Activated CD8-positive, alpha-beta memory T cell treated with anti-CD3 and anti-CD28 coated beads, Interleukin-2, amount 50 U/mL, for 4 hours (primary cell): ENCODE measurements around the gene PIGV.
"Not testable (repeated sequence)": the region's sequence is repeated elsewhere in the genome, so short reads cannot be mapped to it uniquely, and the experiment has no call there.

ENCODE experiments used
- DNase-seq: peaks from one replicate; pipeline ENCODE4 v3.0.0-alpha.2; 2020

The PIGV gene

GRCh38 chr1:26837665-26838064, 49.9 kb downstream of the PIGV start:
- DNase-seq = not testable (repeated sequence)

DNA sequence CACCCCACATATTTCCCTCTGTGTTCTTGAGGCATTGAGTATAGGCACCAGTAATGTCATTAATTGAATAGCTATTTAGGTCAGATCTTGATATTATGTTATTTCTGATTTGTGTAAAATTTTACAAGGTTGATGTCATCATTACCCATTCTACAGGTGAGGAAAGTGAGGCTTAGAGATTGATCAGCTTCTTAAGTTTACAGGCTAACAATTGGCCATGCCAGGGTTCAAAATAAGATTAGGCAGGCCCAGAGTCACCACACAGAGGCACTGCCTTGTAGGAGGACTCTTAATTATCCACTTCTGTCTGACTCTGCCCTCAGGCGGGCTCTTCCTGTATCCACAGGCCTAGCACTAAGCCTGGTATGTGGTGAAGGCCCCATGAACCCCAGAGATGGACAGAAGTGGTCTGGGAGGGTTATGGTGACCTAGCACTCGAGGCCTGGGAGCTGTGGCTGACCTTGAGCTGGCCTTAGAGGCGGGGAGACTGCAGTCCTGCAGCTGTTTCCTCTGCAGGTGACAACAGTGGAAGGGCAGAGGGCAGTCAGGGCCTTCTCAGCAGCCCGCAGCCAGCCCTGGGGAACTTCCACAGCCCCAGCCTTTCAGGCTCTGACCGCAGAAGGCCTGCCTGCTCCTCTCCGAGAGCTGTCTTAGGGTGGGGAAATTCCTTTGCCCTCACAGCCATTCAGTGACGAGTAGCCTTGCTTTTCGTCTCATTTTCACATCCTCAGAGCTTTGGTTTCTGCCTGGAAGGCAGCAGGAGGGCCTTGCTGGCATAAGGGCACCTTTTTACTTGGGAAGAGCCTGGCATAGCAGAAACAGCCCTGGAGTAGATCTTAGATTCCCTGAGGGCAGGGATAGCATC, 51.0 kb downstream of the PIGV start:
- peak; percentile 33 for DNase-seq

- no peak for DNase-seq
Measured at GRCh38 chr1:26839339-26839722, 51.6 kb downstream of the PIGV start.

DNA sequence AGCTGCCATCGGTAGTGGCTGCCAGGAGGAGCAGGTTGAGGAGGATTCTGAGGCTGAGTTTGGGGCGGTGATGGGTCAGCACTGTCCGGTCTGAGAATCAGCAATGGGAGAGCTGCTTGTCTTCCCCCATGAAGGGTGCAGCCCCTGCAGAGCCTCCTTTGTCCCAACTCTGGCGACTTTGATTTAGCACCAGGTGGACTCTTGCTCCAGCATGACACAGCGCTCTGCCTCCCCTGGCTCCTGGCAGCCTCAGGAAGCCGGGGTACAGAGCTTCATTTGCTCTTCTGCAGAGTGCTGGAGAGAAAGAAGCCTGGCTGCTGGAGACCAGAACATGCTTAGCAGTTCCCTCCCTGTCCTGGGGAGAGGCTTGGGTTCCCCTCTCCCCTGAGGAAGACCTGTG, 52.0 kb downstream of the PIGV start:
- DNase-seq = no peak

DNA sequence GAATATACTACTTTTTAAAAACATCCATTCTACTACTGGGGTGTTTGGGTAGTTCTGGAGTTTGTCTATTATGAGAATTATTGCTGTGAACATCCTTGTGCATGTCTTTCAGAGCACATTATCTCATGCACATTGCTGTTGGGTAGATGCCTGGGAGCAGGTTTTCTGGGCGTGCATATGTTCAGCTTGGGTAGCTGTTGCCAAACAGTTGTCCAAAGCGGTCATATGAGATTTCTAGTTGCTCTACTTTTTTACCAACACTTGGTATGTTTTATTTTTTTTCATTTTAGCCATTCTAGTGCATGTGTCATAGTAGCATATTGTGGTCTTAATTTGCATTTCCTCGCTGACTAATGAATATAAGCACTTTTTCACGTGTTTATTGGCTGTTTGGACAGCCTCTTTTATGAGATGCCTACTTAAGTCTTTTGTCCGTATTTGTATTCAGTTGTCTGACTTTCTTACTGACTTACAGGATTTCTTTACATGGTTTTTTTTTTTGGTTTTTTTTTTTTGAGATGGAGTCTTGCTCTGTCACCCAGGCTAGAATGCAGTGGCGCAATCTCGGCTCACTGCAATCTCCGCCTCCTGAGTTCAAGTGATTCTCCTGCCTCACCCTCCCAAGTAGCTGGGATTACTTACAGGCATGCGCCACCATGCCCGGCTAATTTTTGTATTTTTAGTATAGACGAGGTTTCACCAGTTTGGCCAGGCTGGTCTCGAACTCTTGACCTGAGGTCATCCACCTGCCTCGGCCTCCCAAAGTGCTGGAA, 56.9 kb downstream of the PIGV start:
- DNase-seq = no peak

DNA sequence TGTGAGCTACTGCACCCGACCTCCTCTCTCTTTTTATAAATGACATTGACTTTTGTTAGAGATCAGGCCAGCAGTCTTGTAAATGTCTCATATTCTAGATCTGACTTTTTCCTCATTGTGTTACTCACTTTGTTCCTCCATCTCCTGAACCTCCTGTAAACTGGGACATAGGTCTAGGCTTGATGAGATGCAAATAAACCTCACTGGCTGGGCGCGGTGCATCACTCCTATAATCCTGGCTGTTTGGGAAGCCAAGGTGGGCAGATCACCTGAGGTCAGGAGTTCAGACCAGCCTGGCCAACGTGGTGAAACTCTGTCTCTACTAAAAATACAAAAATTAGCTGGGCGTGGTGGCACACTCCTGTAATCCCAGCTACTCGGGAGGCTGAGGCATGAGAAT, 60.1 kb downstream of the PIGV start:
- DNase-seq = not testable (repeated sequence)
